Measurements from ENCODE around the gene RAX2. TPM values are rescaled to one million over a fixed set of nuclear protein-coding genes. Genes with fewer than 3 reads are reported as not detected.
"Not testable (repeated sequence)": the region's sequence is repeated elsewhere in the genome, so short reads cannot be mapped to it uniquely, and the experiment has no call there.

The RAX2 gene
- total RNA-seq, 1 donor from 2014 or later, result not detected

- DNase-seq, result no peak
Observed at GRCh38 chr19:3778104-3778867, 6.3 kb upstream of the RAX2 start.

DNA sequence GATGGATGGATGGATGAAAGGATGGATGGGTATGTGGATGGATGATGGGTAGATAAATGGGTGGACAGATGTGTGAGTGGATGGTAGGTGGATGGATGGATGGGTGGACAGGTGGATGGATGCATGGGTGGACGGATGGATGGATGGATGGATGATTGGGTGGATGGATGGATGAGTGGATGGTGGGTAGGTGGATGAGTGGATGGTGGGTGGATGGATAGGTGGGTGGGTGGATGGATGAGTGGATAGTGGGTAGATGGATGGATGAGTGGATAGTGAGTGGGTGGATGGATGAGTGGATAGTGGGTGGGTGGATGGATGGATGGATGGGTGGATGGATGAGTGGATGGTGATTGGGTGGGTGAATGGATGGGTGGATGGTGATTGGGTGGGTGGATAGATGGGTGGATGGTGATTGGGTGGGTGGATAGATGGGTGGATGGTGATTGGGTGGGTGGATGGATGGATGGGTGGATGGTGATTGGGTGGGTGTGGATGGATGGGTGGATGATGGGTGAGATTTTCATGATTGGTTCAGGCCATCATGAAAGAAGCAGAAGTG is 4.5 kb upstream of the RAX2 start:
- DNase-seq, result no peak

DNA sequence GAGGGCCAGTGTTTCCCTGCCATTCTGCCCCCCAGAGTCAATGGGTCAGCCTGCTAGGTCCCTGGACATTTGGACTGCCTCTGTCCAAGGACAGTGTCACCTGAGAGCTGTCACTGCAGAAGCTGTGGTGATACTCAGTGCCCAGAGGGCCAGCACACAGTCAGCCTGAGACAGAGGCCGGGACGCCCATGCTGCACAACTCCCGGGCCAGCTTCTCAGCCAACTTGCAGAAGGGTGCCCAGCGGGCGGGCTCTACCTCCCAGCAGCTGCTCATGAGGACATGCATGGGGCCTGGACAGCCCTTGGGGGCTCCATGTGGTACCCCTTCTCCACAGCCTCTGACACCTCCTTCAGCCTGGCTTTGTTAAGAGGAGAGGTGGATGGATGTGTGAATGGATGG is 3.8 kb upstream of the RAX2 start:
- DNase-seq, result no peak

DNA sequence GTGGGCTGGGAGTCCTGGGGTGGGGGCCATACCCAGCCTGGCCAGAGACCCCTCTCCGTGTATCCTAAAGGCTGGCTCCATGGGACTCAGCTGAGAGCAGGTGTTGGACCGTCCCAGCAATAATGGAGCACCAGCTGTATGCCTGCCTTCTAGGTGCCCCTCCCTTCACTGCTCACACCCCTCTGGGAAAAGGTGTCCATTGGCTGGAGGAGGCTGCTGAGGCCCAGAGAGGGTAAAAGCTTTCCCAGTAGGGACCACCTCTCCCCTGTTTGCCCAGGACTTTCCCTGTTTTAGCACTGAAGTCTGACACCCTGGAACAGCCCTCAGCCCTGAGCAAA is 3.3 kb upstream of the RAX2 start:
- no peak for DNase-seq

DNA sequence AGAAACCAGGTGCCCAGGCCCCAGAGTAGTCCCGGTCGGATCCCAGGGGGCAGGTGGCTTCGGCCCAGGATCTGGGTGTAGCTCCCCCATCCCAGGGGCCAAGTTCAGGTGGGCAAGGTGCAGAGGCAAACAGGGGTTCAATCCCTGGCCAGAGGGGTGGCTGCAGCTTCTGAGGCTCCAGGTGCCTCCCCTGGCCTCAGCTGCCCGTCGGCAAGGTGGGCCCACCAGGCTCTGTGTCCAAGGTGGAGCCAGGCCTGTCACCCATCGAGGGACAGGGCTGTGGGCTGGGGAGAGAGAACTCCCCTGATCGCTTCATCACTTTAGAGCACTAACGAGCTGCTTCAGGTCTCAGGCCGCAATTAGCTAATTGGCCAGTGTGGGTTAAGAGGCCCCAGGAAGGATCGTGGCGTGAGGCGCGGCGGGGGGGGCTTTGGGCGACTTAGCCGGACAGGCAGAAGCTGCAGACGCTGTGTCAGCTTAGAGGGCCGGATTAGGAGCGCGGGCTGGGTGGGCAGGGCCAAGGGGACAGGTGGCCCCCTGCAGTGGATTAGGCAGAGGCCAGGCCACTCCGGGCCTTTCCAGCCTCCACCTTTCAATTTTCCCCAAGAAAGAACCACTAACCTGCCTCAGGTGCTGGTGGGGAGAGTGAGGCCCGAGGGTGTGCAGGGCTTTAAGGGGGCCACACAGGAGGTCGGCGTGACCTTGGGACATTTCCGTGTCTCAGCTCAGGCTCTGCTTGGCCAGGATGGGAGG is 2.8 kb upstream of the RAX2 start:
- DNase-seq, result no peak

GRCh38 chr19:3773814-3774515 is 1.9 kb upstream of the RAX2 start:
- no peak for DNase-seq

GRCh38 chr19:3771000-3771905 is 775 bp downstream of the RAX2 start:
- DNase-seq, result no peak

- no peak for DNase-seq
Observed at GRCh38 chr19:3770136-3770999, 1.7 kb downstream of the RAX2 start.

GRCh38 chr19:3769494-3769893 is 2.5 kb downstream of the RAX2 start:
- DNase-seq, result no peak

DNA sequence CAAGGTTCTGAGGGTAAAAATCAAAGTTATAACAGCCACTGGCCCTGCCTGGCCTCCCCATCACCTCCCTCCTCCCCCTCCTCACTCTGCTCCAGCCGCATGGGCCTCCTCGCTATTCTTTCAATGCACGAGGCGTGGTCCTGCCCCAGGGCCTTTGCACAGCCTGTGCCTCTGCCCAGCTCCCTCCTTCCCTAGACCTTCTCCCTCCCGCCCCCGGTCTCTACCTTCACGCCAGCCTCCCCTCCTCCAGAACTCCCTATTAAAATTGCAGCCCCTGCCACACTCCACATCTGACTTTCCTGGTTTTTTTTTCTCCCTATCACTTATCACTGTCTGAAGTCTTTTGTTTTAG is 3.3 kb downstream of the RAX2 start:
- no peak for DNase-seq

GRCh38 chr19:3768015-3768747 is 3.8 kb downstream of the RAX2 start:
- DNase-seq, result peak; percentile 22

GRCh38 chr19:3767050-3767449 is 5.0 kb downstream of the RAX2 start:
- no peak for DNase-seq

DNA sequence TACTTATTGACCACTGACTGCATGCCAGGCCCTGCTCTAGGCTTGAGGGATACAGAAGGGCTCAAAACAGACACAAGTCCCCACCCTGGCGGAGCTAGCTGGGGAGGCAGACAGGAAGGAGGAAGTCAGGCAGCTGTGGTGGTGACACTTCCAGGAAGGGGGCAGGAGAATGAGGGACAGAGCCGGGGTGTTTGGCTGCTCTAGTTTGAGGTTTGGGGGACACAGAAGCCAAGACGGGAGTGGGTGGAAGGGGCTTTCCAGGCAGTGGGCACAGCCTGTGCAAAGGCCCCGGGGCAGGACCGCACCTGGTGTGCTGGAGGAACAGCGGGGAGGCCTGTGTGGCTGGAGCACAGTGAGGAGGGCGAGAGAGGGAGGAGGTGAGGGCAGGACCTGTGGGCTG is 5.5 kb downstream of the RAX2 start:
- DNase-seq, result no peak

DNA sequence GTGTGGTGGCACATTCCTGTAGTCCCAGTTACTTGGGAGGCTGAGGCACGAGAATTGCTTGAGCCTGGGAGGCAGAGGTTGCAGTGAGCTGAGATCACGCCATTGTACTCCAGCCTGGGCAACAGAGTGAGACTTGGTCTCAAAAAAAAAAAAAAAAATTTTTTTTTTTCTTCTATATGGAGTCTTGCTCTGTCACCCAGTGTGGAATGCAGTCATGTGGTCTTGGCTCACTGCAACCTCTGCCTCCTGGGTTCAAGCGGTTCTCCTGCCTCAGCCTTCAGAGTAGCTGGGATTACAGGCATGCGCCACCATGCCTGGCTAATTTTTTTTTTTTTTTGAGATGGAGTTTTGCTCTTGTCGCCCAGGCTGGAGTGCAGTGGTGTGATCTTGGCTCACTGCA is 6.3 kb downstream of the RAX2 start:
- not testable (repeated sequence) for DNase-seq

DNA sequence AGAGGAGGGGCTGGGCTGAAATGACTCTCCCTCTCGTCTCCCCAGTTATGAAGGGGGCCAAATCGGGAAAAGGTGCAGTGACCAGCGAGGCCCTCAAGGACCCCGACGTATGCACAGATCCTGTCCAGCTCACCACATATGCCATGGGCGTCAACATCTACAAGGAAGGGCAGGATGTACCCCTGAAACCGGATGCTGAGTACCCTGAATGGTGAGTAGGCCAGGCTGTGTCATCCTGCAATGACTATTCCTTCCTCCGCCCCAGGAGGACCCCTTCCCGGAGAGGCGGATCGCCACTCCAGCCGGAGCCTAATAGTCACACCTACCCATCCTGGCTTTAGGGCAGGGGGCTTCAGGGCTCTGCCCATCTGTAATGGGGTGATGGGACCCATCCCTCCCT is 6.9 kb downstream of the RAX2 start:
- no peak for DNase-seq

DNA sequence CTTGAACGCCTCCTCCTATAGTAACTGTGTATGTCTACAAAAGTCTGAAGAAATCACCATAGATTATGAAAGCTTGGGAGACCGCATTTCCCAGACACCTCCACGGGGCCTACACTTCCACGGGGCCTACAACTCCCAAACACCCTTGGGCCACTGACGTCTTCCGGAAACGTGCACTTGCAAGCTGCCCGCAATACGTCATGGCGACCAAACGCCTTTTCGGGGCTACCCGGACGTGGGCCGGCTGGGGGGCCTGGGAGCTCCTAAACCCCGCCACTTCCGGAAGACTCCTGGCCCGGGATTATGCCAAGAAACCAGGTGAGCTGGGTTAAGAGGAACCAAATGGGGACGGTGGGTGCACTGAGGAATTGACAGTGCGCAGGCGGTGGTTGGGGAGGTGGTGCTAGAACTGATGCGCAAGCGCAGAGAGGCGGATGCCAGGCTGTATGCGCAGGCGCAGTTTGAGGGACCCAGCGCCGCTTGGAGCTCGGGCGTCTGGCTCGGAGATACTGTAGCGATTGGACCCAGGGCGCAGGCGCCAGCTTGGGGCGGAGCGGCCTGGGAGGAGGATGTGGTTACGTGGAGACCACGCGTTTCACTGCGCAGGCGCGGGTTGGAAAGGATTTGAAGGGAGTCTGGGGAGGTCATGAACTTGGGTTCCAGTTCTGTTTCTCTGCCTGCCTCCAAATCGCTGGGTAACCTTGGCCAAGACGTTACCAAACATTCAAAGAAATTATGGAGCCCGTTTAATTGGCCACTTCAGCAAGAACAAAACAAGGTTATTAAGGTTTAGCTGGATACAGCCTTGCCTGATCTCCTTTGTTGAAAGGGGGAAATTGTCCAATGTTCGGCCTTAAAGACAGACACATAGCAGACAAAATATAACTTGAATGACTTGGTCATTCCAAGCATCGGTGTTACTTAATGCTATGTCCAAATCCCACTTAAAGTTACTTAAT is 9.2 kb downstream of the RAX2 start, which contains the start of gene MRPL54:
TSS of gene MRPL54 (plus strand) at position 182 of the 959 bp plus-strand sequence. CDS start at position 201, 19 bp downstream.
- peak; percentile 100 for DNase-seq

- no peak for DNase-seq
Observed at GRCh38 chr19:3762130-3762473, 9.9 kb downstream of the RAX2 start.

GRCh38 chr19:3761382-3762129 is 10.5 kb downstream of the RAX2 start, which contains the start of gene APBA3:
APBA3 (minus strand) TSS chr19:3761692; CDS start chr19:3760264, 1,428 bp downstream.
- DNase-seq, result peak; percentile 96
